Activated T-helper 2 cell treated with anti-CD3 and anti-CD28 coated beads, Interferon-gamma antibody, Interleukin-2, Interleukin-4, amounts not matched to agents 10 μg/mL and 5 μg/mL and 100 μg/mL, durations not matched to agents 14 hours and 24 hours and 36 hours (primary cell): ENCODE measurements around the gene MAP1A. TPM values are rescaled to one million over a fixed set of nuclear protein-coding genes. Genes with fewer than 3 reads are reported as not detected.

Experiments
- DNase-seq: peaks from one replicate; pipeline ENCODE4 v3.0.0; 2021; ENCODE audit warnings: low spot score
- H3K27ac Mint-ChIP-seq: one replicate; pipeline ENCODE4 v1.8.0; 2021; ENCODE audit warnings: mixed read lengths
- H3K27me3 Mint-ChIP-seq: one replicate; pipeline ENCODE4 v1.8.0; 2021; ENCODE audit warnings: low read depth, mixed read lengths
- H3K36me3 Mint-ChIP-seq: one replicate; pipeline ENCODE4 v1.8.0; 2021; ENCODE audit warnings: low read depth, mixed read lengths
- H3K4me1 Mint-ChIP-seq: one replicate; pipeline ENCODE4 v1.8.0; 2021; ENCODE audit warnings: low read depth, mixed read lengths
- H3K4me3 Mint-ChIP-seq: one replicate; pipeline ENCODE4 v1.8.0; 2021; ENCODE audit warnings: low read depth, mild to moderate bottlenecking, moderate library complexity, mixed read lengths
- H3K9me3 Mint-ChIP-seq: one replicate; pipeline ENCODE4 v1.8.0; 2021; ENCODE audit warnings: mixed read lengths
- intact Hi-C: fragments of 100-400 bp; cut with micrococcal nuclease; formaldehyde crosslinking; loops from one replicate; pipeline ENCODE4 v1.15.1; 2023
- total RNA-seq: library from RNA; stranded (reverse); gene quantifications from 2 replicates; pipeline ENCODE4 v1.2.3, GENCODE V29; 2022

MAP1A gene
- 1.9 TPM in 2 replicates for total RNA-seq

- Mint-ChIP-seq H3K9me3 (no peaks in the 10 kb centered on the region), H3K27ac (no peak within 1 kb of the TSS), H3K27me3 (peaks cover 30% of the 10 kb centered on the region), H3K36me3 (peaks cover 6% of the 10 kb centered on the region), H3K4me3 (peak within 1 kb of the TSS; percentile 46), H3K4me1 (peaks cover 55% of the 10 kb centered on the region)
- intact Hi-C loops = no loop called here
- DNase-seq = no peak
These were observed at the start of gene MAP1A for GRCh38 chr15:43517354-43518196. Gene MAP1A, plus strand, starts transcription at chr15:43517608. Its CDS starts 3,866 bp downstream, at chr15:43521474.

GRCh38 chr15:43469867-43470266 is 47.5 kb upstream of the MAP1A start:
- H3K27me3 Mint-ChIP-seq = no peaks in the 10 kb centered on the region
- H3K4me1 Mint-ChIP-seq = peaks cover 16% of the 10 kb centered on the region
- no peak for DNase-seq
- no peaks in the 10 kb centered on the region for H3K9me3 Mint-ChIP-seq
- H3K36me3 Mint-ChIP-seq = peaks cover 58% of the 10 kb centered on the region
- intact Hi-C loops = no loop called here
- H3K27ac Mint-ChIP-seq = peak overlapping the region; percentile 44
- no peak overlapping the region for H3K4me3 Mint-ChIP-seq

DNA sequence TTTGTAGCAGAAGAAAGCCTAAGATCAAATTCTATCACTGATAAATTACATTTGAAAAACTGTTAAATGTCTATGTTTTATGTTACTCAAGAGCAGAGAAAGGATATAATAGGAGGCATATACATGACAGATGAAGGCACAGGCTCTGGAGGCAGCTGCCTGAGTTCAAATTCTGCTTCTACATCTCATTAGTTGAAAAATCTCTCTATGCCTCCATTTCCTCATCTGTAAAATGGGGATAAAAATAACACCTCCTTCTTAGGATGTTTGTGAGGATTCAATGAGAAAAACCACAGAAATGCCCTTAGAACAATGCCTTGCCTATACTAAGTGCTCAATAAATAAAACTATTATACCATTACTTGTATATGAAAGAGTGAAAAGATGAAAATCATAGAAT is 45.4 kb upstream of the MAP1A start:
- H3K9me3 Mint-ChIP-seq = no peaks in the 10 kb centered on the region
- H3K27ac Mint-ChIP-seq = no peak overlapping the region
- peaks cover 12% of the 10 kb centered on the region for H3K4me1 Mint-ChIP-seq
- peaks cover 60% of the 10 kb centered on the region for H3K36me3 Mint-ChIP-seq
- DNase-seq = no peak
- no peak overlapping the region for H3K4me3 Mint-ChIP-seq
- intact Hi-C loops = no loop called here
- H3K27me3 Mint-ChIP-seq = no peaks in the 10 kb centered on the region

GRCh38 chr15:43473885-43474284 is 43.5 kb upstream of the MAP1A start:
- Mint-ChIP-seq H3K4me1 (peaks cover 12% of the 10 kb centered on the region), H3K36me3 (peaks cover 68% of the 10 kb centered on the region), H3K27me3 (no peaks in the 10 kb centered on the region), H3K4me3 (no peak overlapping the region), H3K27ac (no peak overlapping the region), H3K9me3 (no peaks in the 10 kb centered on the region)
- intact Hi-C loops = no loop called here
- no peak for DNase-seq

DNA sequence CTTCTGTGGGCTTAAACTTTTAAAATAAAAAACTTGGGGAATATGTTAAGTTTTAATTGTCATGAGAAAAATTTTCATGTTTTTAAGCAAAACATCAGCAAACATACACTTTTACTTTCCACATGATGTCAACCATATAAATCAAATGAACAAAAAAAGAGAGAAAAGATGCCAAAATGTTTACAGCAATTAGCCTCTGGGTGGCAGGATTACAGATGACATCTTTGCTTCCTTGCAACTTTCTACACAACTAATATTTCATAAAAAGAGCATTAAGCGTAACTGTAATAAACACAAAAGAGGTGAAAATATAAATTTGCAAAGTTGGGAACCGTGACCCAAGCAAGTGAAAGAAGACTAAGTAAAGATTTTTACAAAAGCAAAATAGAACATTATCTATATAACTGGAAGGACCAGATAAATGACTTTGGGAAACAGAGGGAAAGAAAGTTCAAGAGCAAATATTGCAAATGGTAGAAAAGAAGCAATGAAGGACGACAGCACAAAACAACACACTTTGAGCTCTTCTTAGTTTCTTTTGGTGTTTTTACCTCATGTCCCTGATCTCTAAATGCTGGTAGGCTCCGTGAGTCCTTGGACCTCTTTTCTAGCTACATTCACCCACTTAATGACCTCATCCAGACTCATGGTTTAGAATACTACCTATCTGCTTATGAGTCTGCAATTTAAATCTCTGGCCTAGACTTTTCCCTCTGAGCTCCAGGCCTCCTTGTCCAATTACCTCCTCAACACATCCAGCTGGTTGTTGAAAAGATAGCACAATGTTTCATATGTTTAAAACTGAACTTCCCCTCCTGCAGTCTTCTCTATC is 33.9 kb upstream of the MAP1A start:
- intact Hi-C loops = no loop called here
- Mint-ChIP-seq H3K36me3 (peaks cover 31% of the 10 kb centered on the region), H3K4me3 (no peak overlapping the region), H3K4me1 (peaks cover 4% of the 10 kb centered on the region), H3K27me3 (no peaks in the 10 kb centered on the region), H3K27ac (no peak overlapping the region), H3K9me3 (no peaks in the 10 kb centered on the region)
- no peak for DNase-seq

GRCh38 chr15:43484455-43484854 is 33.0 kb upstream of the MAP1A start:
- Mint-ChIP-seq H3K27me3 (no peaks in the 10 kb centered on the region), H3K27ac (no peak overlapping the region), H3K36me3 (peaks cover 30% of the 10 kb centered on the region), H3K4me1 (peaks cover 11% of the 10 kb centered on the region), H3K4me3 (no peak overlapping the region), H3K9me3 (no peaks in the 10 kb centered on the region)
- no peak for DNase-seq
- intact Hi-C loops = no loop called here

DNA sequence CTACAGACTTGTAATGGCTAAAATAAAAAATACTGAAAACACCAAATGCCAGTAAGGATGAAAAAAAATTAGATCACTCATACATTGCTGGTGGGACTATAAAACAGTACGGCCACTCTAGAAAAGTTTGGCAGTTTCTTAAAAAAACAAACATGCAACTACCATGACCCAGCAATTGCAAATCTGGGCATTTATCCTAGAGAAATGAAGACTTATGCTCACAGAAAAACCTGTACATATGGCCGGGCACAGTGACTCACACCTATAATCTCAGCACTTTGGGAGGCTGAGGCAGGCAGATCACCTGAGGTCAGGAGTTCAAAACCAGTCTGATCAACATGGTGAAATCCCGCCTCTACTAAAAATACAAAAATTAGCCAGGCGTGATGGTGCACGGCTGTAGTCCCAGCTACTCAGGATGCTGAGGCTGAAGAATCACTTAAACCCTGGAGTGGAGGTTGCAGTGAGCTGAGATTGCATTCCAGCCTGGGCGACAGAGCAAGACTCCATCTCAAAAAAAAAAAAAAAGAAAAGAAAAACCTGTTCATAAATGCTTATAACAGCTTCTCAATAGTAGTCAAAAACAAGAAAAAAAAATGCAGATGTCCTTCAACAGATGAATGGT is 30.0 kb upstream of the MAP1A start:
- H3K36me3 Mint-ChIP-seq = peaks cover 47% of the 10 kb centered on the region
- H3K4me3 Mint-ChIP-seq = no peak overlapping the region
- intact Hi-C loops = no loop called here
- DNase-seq = no peak
- H3K9me3 Mint-ChIP-seq = no peaks in the 10 kb centered on the region
- no peak overlapping the region for H3K27ac Mint-ChIP-seq
- H3K27me3 Mint-ChIP-seq = no peaks in the 10 kb centered on the region
- H3K4me1 Mint-ChIP-seq = peaks cover 20% of the 10 kb centered on the region

DNA sequence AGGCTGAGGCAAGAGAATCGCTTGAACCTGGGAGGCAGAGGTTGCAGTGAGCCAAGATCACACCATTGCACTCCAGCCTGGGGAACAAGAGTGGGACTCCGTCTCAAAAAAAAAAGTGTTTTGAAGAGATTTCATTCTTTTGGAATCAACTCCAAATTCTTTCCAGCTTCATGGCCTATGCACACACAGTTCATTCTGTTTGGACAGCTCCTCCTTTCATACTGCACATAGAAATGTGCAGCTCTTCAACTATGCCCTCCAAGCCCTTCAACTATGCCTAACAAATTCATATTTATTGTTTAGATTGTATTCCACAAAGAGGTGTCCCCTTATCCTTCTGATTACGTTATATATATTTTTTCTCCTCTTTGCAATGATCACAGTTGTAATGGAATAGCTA is 28.6 kb upstream of the MAP1A start:
- intact Hi-C loops = no loop called here
- Mint-ChIP-seq H3K9me3 (no peaks in the 10 kb centered on the region), H3K27me3 (no peaks in the 10 kb centered on the region), H3K27ac (peak overlapping the region; percentile 6), H3K36me3 (peaks cover 45% of the 10 kb centered on the region), H3K4me1 (peaks cover 25% of the 10 kb centered on the region), H3K4me3 (no peak overlapping the region)
- DNase-seq = no peak

- H3K9me3 Mint-ChIP-seq = no peaks in the 10 kb centered on the region
- H3K4me1 Mint-ChIP-seq = peaks cover 27% of the 10 kb centered on the region
- peaks cover 43% of the 10 kb centered on the region for H3K36me3 Mint-ChIP-seq
- H3K27ac Mint-ChIP-seq = peak overlapping the region; percentile 6
- intact Hi-C loops = no loop called here
- H3K4me3 Mint-ChIP-seq = no peak overlapping the region
- DNase-seq = no peak
- no peaks in the 10 kb centered on the region for H3K27me3 Mint-ChIP-seq
These were observed 28.2 kb upstream of the MAP1A start for GRCh38 chr15:43489191-43489590.

DNA sequence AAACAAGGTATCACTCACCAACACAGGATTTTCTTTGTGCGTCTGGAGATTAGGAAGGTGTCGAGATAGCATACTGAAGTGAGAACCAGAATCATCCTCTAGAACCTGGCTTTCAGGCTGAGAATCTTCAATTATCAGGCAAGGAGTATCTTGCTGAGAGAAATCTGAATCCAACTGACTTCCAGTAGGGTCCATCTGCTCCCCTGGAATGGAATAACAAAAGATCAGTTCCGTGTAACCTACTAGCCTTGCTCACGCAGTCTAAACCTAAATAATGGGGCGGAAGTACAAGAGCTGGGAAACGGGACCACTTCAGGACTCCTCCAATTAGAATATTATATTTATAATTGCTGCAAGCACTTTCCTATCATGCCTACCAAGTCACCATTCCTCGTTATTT is 25.1 kb upstream of the MAP1A start:
- Mint-ChIP-seq H3K4me1 (peaks cover 25% of the 10 kb centered on the region), H3K27me3 (no peaks in the 10 kb centered on the region), H3K27ac (peak overlapping the region; percentile 95), H3K4me3 (peak overlapping the region; percentile 96), H3K9me3 (no peaks in the 10 kb centered on the region), H3K36me3 (peaks cover 39% of the 10 kb centered on the region)
- DNase-seq = no peak
- intact Hi-C loops = no loop called here

GRCh38 chr15:43492673-43493601 is 24.5 kb upstream of the MAP1A start, which contains the start of gene TP53BP1:
Gene TP53BP1, minus strand, starts transcription at chr15:43493156. Its CDS starts 113 bp downstream, at chr15:43493043.
- Mint-ChIP-seq H3K27me3 (no peaks in the 10 kb centered on the region), H3K27ac (peak within 1 kb of the TSS; percentile 95), H3K36me3 (peaks cover 39% of the 10 kb centered on the region), H3K4me1 (peaks cover 25% of the 10 kb centered on the region), H3K9me3 (no peaks in the 10 kb centered on the region), H3K4me3 (peak within 1 kb of the TSS; percentile 96)
- intact Hi-C loops = loop anchor here (1.0 kb wide), 1 partner anchor 17 kb away; no protein-coding TSS in a partner anchor
- peak; percentile 94 for DNase-seq
